Anterior cingulate cortex (tissue), 58 donors: ENCODE data around the gene ZBTB38.

Experiments used
- DNase-seq, 58 donors: peaks; one replicate each; lab custom pipeline; 2025; lab: John Stamatoyannopoulos, UW

Gene ZBTB38

DNA sequence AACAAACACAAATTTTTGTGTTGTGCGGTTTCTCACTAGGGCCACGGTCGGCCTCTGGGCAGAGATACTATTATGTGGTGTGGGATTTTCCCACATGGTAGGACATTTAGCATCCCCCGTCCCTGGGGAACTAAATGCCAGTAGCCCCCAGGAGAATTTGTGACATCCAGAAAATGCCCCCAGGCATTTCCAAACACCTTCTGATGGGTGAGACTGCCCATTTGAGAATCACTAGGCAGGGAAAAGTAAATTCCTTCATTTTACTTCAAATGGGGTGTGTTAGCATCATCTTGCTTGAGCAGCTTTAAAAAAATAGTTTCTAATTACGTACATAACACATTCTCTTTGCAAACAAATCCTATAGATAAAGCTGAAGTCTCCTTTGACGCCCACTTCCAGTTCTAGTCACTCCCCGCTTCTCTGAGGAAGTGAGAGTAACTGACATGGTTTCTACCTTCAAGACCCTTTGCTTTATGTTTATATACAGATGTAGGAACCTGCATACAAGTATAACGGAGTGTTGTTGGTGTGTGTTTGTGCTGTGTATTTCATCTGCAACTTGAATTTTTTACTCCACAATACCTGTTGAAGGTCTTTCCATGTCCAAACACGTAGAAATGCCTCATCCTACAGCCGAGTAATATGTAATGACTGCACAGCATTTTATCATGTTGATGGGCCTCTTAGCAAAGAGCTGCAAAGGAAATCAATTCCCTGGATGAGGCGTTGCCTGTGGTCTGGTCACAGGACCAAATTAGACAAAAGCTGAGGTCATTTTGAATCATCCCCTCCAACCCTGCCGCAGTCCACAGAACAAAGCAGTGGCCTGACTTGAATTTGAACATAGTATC, 31.4 kb upstream of the ZBTB38 start:
- no peak for DNase-seq

DNA sequence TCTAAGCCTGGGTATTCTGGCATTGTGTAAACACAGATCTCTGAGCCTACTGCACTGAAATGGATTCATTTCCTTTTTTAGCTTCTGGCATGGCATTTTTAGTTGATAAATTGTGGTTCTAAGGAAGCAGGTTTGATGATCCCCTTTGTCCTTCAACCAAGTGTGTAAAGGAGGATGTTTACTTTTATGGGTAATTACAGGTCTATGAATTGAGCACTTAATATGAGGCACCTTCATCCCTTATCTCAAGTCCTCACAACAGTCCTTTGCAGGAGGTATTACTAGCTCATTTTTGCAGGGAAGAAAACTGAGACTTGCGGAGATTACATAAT, 30.8 kb upstream of the ZBTB38 start:
- no peak for DNase-seq

DNA sequence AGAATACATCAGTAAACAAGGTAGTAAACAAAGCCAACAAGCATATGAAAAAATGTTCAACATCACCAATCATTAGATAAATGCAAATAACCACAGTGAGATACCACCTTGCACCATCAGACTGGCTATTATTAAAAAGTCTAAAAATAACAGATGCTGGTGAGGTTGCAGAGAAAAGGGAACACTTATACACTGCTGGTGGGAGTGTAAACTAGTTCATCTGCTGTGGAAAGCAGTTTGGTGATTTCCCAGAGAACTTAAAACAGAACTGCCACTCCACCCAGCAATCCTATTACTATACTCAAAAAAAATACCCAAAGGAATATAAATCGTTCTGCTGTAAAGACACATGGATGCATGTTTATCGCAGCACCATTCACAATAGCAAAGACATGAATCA, 30.3 kb upstream of the ZBTB38 start:
- DNase-seq = no peak

DNA sequence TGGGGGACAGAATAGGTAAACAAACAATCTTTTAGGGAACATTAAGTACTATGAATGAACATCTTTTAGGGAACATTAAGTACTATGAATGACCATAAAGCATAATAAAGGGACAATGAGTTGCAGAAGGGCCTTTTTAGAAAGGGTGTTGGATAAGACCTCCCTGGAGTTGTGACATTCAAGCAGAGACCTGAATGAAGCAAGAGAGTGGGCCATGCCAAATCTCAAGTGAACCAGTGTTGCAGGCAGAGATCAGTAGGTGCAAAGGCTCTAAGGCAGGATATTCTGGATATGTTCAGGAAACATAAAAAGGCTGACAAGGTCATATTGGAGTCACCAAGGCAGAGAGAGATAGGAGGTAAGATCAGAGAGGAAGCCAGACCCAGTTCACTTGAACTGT, 29.4 kb upstream of the ZBTB38 start:
- DNase-seq = no peak

DNA sequence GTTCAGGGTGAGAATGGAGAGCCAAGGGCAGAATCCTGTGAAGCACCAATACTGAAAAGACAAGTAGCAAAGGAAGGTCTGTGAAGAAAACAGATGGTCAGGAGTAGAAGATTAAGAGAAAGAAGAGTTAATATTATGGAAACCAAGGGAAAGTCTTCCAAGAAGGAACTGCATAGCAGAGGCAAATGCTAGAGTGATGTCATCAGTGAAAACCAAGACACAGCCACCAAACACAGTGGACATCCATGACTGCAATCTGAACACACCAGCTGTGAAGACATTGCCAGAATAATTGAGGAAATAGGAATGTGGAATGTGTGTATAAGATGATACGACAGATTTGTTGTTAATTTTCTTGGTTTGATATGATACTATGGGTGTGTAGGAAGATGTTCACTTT, 26.8 kb upstream of the ZBTB38 start:
- DNase-seq = no peak

DNA sequence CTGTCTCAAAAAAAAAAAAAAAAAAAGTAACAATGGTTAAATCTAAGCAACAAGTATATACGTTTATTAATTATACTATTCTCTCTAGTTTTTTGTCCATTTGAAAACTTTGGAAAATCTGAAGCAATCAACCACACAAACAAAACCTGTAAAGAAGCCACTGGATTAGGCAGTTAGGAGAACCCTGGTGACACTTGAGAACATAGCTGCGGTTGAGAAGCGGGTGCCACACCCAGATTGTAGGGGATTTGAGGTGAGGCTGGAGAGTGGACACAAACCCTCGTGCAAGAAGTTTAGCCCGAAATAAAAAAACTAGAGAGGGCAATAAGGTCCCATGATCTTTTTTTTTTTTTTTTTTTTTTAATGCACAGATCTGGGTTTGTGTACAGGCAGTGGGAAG, 25.9 kb upstream of the ZBTB38 start:
- no peak for DNase-seq

DNA sequence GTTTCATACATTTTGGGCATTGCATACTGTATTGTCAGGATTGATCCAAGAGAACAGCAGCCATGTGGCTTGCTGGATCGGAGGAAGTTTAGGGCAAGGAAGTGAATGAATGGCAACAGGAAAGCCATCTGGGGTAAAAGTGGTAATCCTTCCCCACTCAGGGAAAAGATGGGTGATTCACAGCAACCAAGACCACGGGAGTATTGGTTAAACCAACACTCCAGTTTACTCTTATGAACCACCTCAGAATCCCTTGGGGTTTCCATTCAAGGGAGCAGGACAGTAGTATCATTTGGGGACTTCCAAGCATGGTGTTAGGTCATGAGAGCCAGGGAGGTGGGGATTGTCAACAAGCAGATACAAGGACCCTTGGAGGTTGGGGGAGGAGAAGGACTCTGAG, 25.2 kb upstream of the ZBTB38 start:
- no peak for DNase-seq

DNA sequence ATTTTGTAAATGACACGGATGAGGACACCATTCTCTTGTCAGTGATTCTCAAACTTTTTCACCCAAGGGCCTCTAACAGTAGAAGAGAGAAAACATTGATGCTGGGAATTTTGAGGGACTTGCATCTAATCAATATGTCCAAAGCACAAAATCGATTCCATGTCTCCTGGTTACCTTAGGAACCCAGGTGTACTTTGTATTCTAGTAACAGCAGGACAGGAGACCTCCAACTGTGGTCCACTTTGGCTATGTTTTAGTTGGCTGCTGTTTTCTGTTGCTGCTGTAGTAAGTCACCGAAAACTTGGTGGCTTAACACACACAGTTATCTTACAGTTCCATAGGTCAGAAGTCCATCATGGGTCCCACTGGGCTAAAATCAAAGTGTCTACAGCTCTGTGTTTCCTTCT, 24.4 kb upstream of the ZBTB38 start:
- no peak for DNase-seq

DNA sequence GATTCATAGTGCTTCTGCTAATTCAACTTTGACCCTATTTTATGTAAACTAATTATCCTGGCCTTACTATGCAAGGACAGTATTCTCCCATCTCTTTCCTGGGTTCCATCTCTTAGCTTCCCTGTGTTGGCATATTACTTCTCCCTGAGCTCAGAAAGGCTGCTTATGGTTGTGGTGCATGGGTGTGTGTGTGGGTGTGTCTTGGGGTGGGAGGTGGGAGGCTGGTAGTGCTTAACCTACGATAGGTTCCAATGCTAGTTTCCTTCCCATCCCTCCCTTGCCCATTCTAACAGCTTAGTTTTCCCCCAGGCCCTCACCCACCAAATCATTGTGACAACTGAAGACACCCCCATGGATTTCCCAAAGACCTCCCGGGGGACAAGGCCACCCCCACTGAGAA, 22.8 kb upstream of the ZBTB38 start:
- DNase-seq = no peak

DNA sequence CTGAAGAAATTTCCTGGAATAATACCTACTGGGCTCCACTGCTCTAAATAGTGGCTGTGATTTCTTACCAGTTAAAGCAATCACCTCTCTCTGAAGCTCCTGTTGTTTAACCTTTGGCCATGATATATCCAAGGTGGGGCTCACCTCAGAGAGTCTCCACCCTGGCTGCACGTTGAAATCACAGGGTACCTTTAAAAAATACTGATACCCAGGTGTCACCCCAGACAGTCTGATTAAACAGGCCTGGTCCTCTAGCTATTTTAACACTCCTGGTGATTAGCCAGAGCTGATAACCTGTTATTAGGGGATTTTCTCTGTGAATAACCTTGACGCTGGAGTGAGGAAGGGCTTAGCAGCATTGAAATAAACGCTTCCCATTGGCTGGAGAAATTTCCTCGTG, 22.3 kb upstream of the ZBTB38 start:
- DNase-seq = no peak

DNA sequence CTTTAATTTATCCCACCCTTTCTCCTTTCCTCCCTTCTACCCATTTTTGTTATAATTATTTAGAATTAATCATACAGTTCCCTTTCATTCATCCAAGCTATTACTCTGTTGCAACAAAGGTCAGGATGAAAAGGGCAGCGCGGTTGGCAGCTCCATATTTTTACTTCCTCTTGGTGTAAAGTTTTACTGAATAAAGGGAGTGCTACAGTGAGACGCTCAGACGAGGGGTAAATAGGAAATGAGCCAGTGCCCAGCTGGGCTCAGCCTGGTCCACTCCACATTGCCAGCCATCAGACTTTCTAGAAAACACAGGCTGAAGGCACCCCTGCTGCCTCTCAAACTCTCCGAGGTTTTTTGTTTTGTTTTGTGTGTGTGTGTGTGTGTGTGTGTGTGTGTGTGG, 21.9 kb upstream of the ZBTB38 start:
- DNase-seq = no peak

DNA sequence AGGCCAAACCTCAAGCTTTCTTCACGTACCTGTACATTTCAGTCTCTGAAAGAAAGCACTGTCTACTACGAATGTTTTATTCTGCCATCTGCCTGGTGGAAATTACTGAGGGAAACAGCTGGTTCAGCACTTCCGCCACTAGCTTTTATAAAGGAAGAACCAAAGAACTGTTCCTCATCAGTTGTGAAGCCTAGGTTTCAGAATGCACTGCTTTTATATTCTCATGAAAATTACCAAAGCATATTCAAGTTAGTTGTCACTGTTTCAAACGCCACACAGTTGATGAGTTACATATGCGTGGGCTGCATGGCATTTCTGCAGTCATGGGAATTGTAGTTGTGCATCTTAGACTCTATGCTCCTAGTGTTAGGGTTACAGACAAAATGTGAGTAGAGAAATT, 21.5 kb upstream of the ZBTB38 start:
- no peak for DNase-seq

DNA sequence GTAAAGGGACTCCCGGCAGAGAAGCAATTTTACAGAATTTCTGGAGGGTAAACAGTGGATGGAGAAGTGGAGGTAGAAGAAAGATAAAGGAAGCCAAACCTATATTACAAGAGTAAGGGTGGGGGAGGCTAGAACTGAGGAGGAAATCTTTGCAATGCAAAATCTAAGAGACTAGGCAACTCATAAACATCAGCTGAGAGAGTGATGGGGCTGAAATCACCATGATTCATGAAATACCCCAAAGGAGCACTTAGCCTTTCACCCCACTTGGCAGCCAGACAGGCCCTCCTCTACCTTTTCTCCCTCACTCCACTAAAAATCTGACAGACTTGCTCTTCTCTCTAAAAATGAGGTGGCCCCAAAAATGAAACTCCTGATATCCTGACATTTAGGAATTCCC, 19.5 kb upstream of the ZBTB38 start:
- DNase-seq = no peak

DNA sequence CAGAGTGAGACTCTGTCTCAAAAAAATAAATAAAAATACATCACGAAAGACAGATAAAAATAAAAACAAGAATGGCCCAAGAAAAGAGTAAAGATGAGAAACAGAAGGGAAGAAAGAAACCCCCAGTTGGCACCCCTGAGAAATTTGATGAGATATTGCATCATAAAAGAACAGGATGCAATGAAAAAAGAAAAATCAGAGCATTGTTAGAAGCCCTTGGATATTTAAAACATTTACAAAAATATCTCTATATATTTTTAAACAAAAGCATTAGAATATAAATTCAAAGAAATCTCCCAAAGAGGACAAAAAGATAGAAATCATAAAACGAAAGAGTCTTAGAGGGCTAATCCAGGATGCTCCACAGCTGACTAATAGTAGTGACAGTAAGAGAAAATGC, 18.6 kb upstream of the ZBTB38 start:
- DNase-seq = no peak

DNA sequence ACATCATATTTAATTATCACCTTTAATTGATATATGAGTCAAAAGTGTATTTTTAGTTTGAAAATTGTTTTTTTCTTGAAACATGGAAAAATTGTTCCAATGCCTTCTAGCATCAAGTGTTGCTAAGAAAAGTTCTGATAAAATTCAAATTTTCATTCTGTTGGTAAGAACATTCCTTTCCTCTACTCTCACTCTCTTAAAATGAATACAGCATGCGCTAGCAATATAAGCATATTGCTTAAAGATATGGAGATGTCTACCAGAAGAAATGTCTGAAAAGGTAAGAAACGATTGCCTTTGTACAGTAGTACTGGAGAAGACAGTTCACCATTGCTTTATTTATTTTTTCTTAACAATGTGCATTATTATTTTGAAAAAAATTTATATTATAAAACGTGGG, 17.6 kb upstream of the ZBTB38 start:
- DNase-seq = no peak

DNA sequence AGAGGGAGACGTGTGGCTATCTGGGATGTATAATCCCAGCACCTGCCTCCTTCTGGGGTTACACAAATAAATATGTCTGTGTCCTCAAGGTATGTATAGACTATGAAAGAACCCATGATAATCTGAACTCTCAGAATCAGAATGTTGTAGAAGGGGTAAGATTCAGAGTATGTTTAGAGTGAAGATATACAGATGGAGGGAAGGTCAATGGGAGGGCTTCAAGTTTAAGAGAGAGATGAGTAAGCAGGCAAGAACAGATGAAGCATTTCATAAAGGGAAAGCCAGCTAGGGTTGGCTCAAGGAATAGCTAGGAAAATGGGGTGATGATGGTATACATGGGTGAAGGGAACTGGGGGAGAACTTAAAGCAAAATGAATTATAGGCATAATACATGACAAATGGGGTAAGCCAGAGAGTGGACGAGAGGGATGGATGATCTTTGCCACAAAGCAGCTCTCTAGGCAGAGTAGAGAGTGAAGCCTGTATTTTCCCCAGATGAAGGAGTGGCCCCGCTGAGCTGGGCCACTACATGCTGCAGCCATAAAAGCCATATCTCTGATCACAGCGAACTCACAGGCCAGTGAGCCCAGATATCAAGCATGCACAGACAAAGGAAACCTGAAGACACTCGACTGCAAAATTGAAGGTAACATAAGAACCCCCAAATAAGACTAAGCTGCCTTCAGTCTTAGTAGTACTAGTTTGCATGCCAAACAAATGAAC, 15.9 kb upstream of the ZBTB38 start:
- no peak for DNase-seq

DNA sequence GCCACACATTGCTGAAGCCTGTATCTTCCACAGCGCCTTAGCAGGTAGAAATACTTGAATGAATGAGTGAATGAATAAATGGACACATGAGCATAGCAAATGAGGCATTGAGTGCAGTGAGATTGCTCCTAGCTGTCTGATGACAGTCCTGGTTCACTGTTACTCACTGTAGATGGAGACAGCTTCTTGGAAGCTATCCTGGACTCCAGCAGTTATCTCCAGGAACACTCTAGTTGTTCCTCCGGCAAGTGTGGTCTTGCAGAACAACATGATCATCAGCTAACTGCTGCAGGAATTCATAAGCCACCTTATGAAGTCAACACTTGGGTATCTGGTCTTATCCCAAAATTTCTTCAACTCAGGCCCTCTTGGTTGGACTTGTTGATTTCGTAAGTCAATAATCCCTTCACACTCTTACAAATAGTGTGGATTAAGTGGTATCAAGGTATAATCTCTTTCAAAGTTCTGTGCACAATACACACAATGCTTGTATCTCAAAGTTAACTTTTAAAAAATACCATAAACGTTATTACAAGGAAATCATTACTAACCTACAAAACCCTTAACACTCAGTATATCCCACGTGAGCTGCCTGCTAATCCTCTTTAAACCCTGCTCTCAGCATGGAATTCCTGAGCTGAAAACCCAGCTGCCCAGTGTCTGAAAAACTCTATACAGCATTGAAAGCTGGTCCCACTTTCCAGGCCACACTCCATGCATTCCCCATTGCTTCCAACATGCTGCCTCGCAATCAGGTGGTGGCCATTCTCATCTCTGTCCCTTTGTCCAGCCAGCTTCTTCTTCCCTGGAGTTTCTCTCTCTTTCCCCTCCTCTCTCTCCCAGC, 14.4 kb upstream of the ZBTB38 start:
- DNase-seq = no peak

DNA sequence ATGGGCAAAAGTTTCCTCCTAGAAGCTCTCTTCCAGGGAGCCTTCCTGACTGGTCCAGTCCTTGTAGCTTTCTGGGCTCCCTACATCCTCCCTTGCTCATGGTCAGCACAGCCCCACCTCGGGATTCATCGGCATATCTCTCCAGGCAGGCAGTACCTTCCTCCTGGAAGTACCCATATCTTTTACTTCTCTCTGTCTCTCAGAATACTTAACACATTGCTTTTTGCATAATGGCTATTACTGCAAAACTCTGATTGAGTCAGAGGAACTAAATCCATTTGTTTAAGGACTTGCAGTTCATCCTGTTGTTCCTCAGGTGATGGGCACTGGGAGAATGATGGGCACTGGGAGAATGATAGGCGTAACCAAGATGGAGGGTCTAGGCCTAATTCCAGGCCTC, 13.8 kb upstream of the ZBTB38 start:
- no peak for DNase-seq

DNA sequence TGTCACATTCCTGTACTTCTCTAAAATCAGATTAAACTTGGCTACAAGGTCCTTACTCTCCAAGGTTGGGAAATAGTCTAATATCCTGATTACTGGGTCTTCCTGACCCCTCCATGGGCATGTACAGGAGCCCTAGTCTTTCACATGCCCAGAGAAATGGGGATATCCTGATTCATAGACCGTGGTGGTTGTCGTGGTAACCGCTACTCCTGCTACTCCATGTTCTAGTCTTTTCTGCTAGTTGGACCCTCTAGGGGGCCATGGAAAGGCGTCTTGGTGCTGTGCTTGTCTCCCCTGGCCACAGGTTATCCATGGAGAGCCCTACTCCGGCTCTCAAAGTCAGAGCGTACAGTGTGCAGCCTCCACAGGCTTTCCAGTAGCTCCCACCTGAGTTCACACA, 13.1 kb upstream of the ZBTB38 start:
- DNase-seq = no peak

DNA sequence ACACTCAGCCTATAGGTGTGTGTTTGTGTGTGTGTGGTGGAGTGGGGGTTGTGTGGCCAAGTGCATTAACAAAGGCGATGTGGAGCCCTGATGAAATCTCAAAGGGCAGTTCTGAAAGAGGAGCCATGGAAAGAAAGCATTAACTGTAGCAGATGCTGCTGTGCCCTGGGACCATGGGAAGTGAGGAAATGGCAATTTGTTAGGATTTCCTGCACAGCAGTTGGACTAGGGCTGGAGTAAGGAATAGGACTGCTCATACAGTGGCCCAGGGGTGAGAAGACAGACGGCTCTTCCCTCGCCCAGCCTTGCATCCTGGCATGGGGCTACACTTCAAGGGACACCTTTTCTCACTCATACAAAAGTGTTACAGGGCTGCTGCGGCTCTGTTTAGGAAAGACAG, 12.3 kb upstream of the ZBTB38 start:
- no peak for DNase-seq

DNA sequence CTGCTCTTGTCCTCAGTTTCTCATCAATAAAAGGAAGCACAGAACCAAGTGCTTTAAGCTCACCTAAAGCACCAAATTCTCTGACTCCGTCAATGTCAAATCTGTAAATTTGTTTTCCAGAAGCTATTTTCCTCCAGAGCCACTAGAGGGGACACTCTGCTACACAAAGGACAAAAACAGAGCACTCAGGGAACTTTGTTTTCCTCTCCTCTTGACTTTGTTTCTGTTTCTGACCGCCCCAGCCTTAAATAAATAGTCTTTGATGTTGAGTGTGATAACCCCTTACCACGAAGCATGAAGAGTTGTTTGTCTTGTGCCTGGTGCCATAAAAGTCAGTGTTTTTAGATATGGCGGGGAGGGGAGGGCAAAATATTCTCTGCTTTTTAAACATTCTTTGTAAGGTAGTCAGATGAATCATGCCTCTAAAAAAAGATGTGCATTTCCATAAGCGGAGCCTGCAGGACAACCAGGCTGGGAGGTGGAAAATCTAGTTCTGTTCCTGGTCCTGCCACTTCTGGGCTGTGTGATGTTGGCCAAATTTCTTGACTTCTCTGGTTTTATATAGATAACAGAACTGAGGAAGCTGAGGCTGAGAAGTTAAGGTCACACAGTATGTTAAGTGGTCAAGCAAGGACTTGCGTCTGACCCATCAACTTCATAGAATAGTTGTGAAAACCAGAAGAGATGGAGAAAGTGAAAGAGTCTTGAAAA, 7.3 kb upstream of the ZBTB38 start:
- peak in 3 of 58 donors; percentile 16 to 64 (median 23) for DNase-seq
